CD8-positive, alpha-beta memory T cell (primary cell): ENCODE data around the gene ZBTB7B. TPM values are rescaled to one million over a fixed set of nuclear protein-coding genes. Genes with fewer than 3 reads are reported as not detected.

Experiments used
- CTCF ChIA-PET: fragments of 350-600 bp; sonication (Branson Sonifier 250); formaldehyde crosslinking; loops from one replicate; lab custom pipeline; 2021; ENCODE audit warnings: antibody characterized with exemption; lab: Charles Lee
- POLR2A ChIA-PET: fragments of 350-600 bp; sonication (Branson Sonifier 250); formaldehyde crosslinking; loops from one replicate; lab custom pipeline; 2021; ENCODE audit warnings: antibody characterized with exemption; lab: Charles Lee
- DNase-seq, 5 donors: peaks; one replicate each; pipeline versions ENCODE4 v3.0.0 to v3.0.0-alpha.2; 2020 to 2022; ENCODE audit warnings: mixed read lengths in 1 of 5
- H3K27ac ChIP-seq: one replicate; pipeline ENCODE4 v1.7.0; 2013; ENCODE audit warnings: low read depth, mild to moderate bottlenecking, low read length, moderate library complexity
- H3K27me3 ChIP-seq: 2 replicates; pipeline ENCODE4 v1.7.0; 2013; ENCODE audit warnings: low read length, mild to moderate bottlenecking; ENCODE audit not compliant: insufficient read depth, poor library complexity, severe bottlenecking
- H3K36me3 ChIP-seq: 2 replicates; pipeline ENCODE4 v1.7.0; 2013; ENCODE audit warnings: mild to moderate bottlenecking, low read length, moderate library complexity; ENCODE audit not compliant: insufficient read depth
- H3K4me1 ChIP-seq: 2 replicates; pipeline ENCODE4 v1.7.0; 2013; ENCODE audit warnings: mild to moderate bottlenecking, low read length, moderate library complexity; ENCODE audit not compliant: insufficient read depth
- H3K4me3 ChIP-seq: 2 replicates; pipeline ENCODE4 v1.7.0; 2013; ENCODE audit warnings: mild to moderate bottlenecking, low read length
- H3K9me3 ChIP-seq: 2 replicates; pipeline ENCODE4 v1.7.0; 2013; ENCODE audit warnings: mild to moderate bottlenecking, low read length
- H3K27ac Mint-ChIP-seq, 8 donors: one replicate each; pipeline ENCODE4 v1.8.0; 2020 to 2021; ENCODE audit warnings: mixed read lengths in 8 of 8, mild to moderate bottlenecking in 6 of 8, inconsistent platforms in 3 of 8, moderate library complexity in 3 of 8
- H3K27me3 Mint-ChIP-seq, 2 donors: one replicate each; pipeline ENCODE4 v1.8.0; 2020 to 2021; ENCODE audit warnings: mixed read lengths in 2 of 2, mild to moderate bottlenecking in 1 of 2, moderate library complexity in 1 of 2
- H3K36me3 Mint-ChIP-seq, 3 donors: one replicate each; pipeline ENCODE4 v1.8.0; 2020 to 2021; ENCODE audit warnings: mixed read lengths in 3 of 3, inconsistent platforms in 1 of 3, mild to moderate bottlenecking in 1 of 3
- H3K4me1 Mint-ChIP-seq, 3 donors: one replicate each; pipeline ENCODE4 v1.8.0; 2020 to 2021; ENCODE audit warnings: mixed read lengths in 3 of 3, inconsistent platforms in 1 of 3, mild to moderate bottlenecking in 1 of 3
- H3K4me3 Mint-ChIP-seq, 7 donors: one replicate each; pipeline ENCODE4 v1.8.0; 2020 to 2021; ENCODE audit warnings: mixed read lengths in 7 of 7, mild to moderate bottlenecking in 6 of 7, moderate library complexity in 4 of 7, inconsistent platforms in 2 of 7
- H3K9me3 Mint-ChIP-seq, 5 donors: one replicate each; pipeline ENCODE4 v1.8.0; 2020 to 2022; ENCODE audit warnings: mixed read lengths in 5 of 5, mild to moderate bottlenecking in 3 of 5, moderate library complexity in 2 of 5, inconsistent platforms in 1 of 5
- polyA plus RNA-seq: library from polyadenylated mRNA; unstranded; fragments of 300-500 nt; fragmentation: Illumina TruSeq; gene quantifications from one replicate; pipeline ENCODE4 v1.2.3, GENCODE V29; 2021
- total RNA-seq, 2 experiments: library from RNA; stranded (reverse); gene quantifications; one replicate each; pipeline ENCODE4 v1.2.3, GENCODE V29; 2021

Gene ZBTB7B
- total and polyA plus RNA-seq, 3 experiments from 2014 or later = 3.3 to 34.7 (median 33.2) TPM

- peak overlapping the region in 5 of 8 donors; percentile 47 to 95 (median 82) for H3K27ac Mint-ChIP-seq
- Histone ChIP-seq H3K27me3 (no peaks in the 10 kb centered on the region), H3K27ac (peak overlapping the region; percentile 29), H3K9me3 (no peaks in the 10 kb centered on the region), H3K4me1 (peaks cover 30% of the 10 kb centered on the region), H3K4me3 (no peak overlapping the region), H3K36me3 (peaks cover 33% of the 10 kb centered on the region)
- DNase-seq = peak in 1 of 5 donors; percentile 22
- H3K9me3 Mint-ChIP-seq = no peaks in the 10 kb centered on the region
- POLR2A ChIA-PET = no interaction called here
- peaks cover 0 to 67% (median 7%) of the 10 kb centered on the region in 3 donors for H3K36me3 Mint-ChIP-seq
- CTCF ChIA-PET = interaction anchor here (1.1 to 3.6 kb wide), 3 partner anchors 13 to 30 kb away, joined by 3 to 15 read pairs (median 3); no protein-coding TSS in a partner anchor
- H3K4me1 Mint-ChIP-seq = peaks cover 24 to 38% (median 27%) of the 10 kb centered on the region in 3 donors
- H3K4me3 Mint-ChIP-seq = peak overlapping the region in 1 of 7 donors; percentile 2
- H3K27me3 Mint-ChIP-seq = no peaks in the 10 kb centered on the region
Measured at GRCh38 chr1:154969246-154969645, 33.4 kb upstream of the ZBTB7B start.

- ChIA-PET CTCF (interaction anchor here (1.2 to 3.6 kb wide), 4 partner anchors 8 to 47 kb away, joined by 3 to 21 read pairs (median 10); partner anchors contain the start of gene PYGO2), POLR2A (no interaction called here)
- Mint-ChIP-seq H3K36me3 (peaks cover 0 to 62% (median 5%) of the 10 kb centered on the region in 3 donors), H3K9me3 (no peaks in the 10 kb centered on the region), H3K4me1 (peaks cover 24 to 38% (median 27%) of the 10 kb centered on the region in 3 donors), H3K4me3 (peak overlapping the region in 2 of 7 donors; percentile 2 to 49), H3K27me3 (no peaks in the 10 kb centered on the region), H3K27ac (peak overlapping the region in 5 of 8 donors; percentile 47 to 95 (median 82))
- Histone ChIP-seq H3K27ac (peak overlapping the region; percentile 51), H3K36me3 (peaks cover 33% of the 10 kb centered on the region), H3K27me3 (no peaks in the 10 kb centered on the region), H3K4me3 (no peak overlapping the region), H3K9me3 (no peaks in the 10 kb centered on the region), H3K4me1 (peaks cover 30% of the 10 kb centered on the region)
- peak in 1 of 5 donors; percentile 35 for DNase-seq
Measured at GRCh38 chr1:154969860-154970452, 32.6 kb upstream of the ZBTB7B start.

GRCh38 chr1:154970631-154971340 lies 31.8 kb upstream of the ZBTB7B start, which contains the start of gene SHC1:
Gene SHC1, minus strand, starts transcription at chr1:154970747. Its CDS starts 221 bp downstream, at chr1:154970526.
- POLR2A ChIA-PET = interaction anchor here (0.9 kb wide), 1 partner anchor 19 kb away, joined by 4 read pairs; no protein-coding TSS in a partner anchor
- H3K36me3 Mint-ChIP-seq = peaks cover 0 to 54% (median 4%) of the 10 kb centered on the region in 3 donors
- Histone ChIP-seq H3K36me3 (peaks cover 27% of the 10 kb centered on the region), H3K4me1 (peaks cover 31% of the 10 kb centered on the region), H3K27ac (peak within 1 kb of the TSS; percentile 60), H3K4me3 (no peak within 1 kb of the TSS), H3K27me3 (no peaks in the 10 kb centered on the region), H3K9me3 (no peaks in the 10 kb centered on the region)
- H3K27me3 Mint-ChIP-seq = no peaks in the 10 kb centered on the region
- H3K9me3 Mint-ChIP-seq = no peaks in the 10 kb centered on the region
- peaks cover 24 to 38% (median 27%) of the 10 kb centered on the region in 3 donors for H3K4me1 Mint-ChIP-seq
- peak in 1 of 5 donors; percentile 48 for DNase-seq
- H3K27ac Mint-ChIP-seq = peak within 1 kb of the TSS; percentile 8 to 95 (median 72)
- peak within 1 kb of the TSS in 6 of 7 donors; percentile 21 to 61 (median 34) for H3K4me3 Mint-ChIP-seq
- CTCF ChIA-PET = interaction anchor here (0.9 to 3.6 kb wide), 7 partner anchors 9 to 73 kb away, joined by 3 to 21 read pairs (median 4); partner anchors contain the start of genes PBXIP1 and PYGO2

- Mint-ChIP-seq H3K4me3 (peak overlapping the region in 6 of 7 donors; percentile 21 to 61 (median 34)), H3K9me3 (no peaks in the 10 kb centered on the region), H3K36me3 (peaks cover 0 to 47% (median 4%) of the 10 kb centered on the region in 3 donors), H3K27me3 (no peaks in the 10 kb centered on the region), H3K27ac (peak overlapping the region in 6 of 8 donors; percentile 8 to 91 (median 66)), H3K4me1 (peaks cover 24 to 38% (median 27%) of the 10 kb centered on the region in 3 donors)
- Histone ChIP-seq H3K27ac (peak overlapping the region; percentile 60), H3K9me3 (no peaks in the 10 kb centered on the region), H3K4me3 (no peak overlapping the region), H3K36me3 (peaks cover 20% of the 10 kb centered on the region), H3K27me3 (no peaks in the 10 kb centered on the region), H3K4me1 (peaks cover 38% of the 10 kb centered on the region)
- POLR2A ChIA-PET = interaction anchor here (0.9 to 4.2 kb wide), 2 partner anchors 12 to 19 kb away, joined by 4 to 30 read pairs; partner anchors contain the start of gene FLAD1
- CTCF ChIA-PET = interaction anchor here (0.9 to 3.6 kb wide), 8 partner anchors 10 to 72 kb away, joined by 3 to 21 read pairs (median 4); partner anchors contain the start of genes FLAD1, PBXIP1 and PYGO2
- DNase-seq = peak in 1 of 5 donors; percentile 15
Measured at GRCh38 chr1:154971341-154971998, 31.1 kb upstream of the ZBTB7B start.

GRCh38 chr1:154972213-154972516 lies 30.4 kb upstream of the ZBTB7B start:
- H3K27me3 ChIP-seq = no peaks in the 10 kb centered on the region
- peaks cover 13% of the 10 kb centered on the region for H3K36me3 ChIP-seq
- H3K27ac ChIP-seq = peak overlapping the region; percentile 95
- DNase-seq = peak in 1 of 5 donors; percentile 15
- ChIA-PET POLR2A (interaction anchor here (0.6 to 4.2 kb wide), 2 partner anchors 11 to 1005 kb away, joined by 3 to 30 read pairs; partner anchors contain the start of gene FLAD1), CTCF (interaction anchor here (1.4 to 3.6 kb wide), 5 partner anchors 11 to 45 kb away, joined by 3 to 21 read pairs (median 13); partner anchors contain the start of genes FLAD1 and PBXIP1)
- no peak overlapping the region for H3K4me3 ChIP-seq
- peaks cover 0 to 40% (median 4%) of the 10 kb centered on the region in 3 donors for H3K36me3 Mint-ChIP-seq
- peaks cover 40% of the 10 kb centered on the region for H3K4me1 ChIP-seq
- peak overlapping the region in 3 of 8 donors; percentile 72 to 88 (median 74) for H3K27ac Mint-ChIP-seq
- H3K4me3 Mint-ChIP-seq = peak overlapping the region in 1 of 7 donors; percentile 64
- peaks cover 24 to 38% (median 27%) of the 10 kb centered on the region in 3 donors for H3K4me1 Mint-ChIP-seq
- H3K9me3 ChIP-seq = no peaks in the 10 kb centered on the region
- no peaks in the 10 kb centered on the region for H3K9me3 Mint-ChIP-seq
- no peaks in the 10 kb centered on the region for H3K27me3 Mint-ChIP-seq

- ChIA-PET CTCF (interaction anchor here (1.0 to 3.6 kb wide), 7 partner anchors 10 to 27 kb away, joined by 3 to 15 read pairs (median 7); partner anchors contain the start of genes FLAD1, PBXIP1 and PYGO2), POLR2A (interaction anchor here (0.6 to 4.2 kb wide), 4 partner anchors 10 to 1004 kb away, joined by 3 to 30 read pairs (median 6); partner anchors contain the start of genes FLAD1 and PYGO2)
- peak overlapping the region in 1 of 7 donors; percentile 64 for H3K4me3 Mint-ChIP-seq
- peak overlapping the region; percentile 95 for H3K27ac ChIP-seq
- H3K9me3 Mint-ChIP-seq = no peaks in the 10 kb centered on the region
- peak in 2 of 5 donors; percentile 21 to 50 for DNase-seq
- peaks cover 8% of the 10 kb centered on the region for H3K36me3 ChIP-seq
- peaks cover 24 to 38% (median 31%) of the 10 kb centered on the region in 3 donors for H3K4me1 Mint-ChIP-seq
- H3K4me3 ChIP-seq = no peak overlapping the region
- peaks cover 40% of the 10 kb centered on the region for H3K4me1 ChIP-seq
- H3K36me3 Mint-ChIP-seq = peaks cover 0 to 35% (median 4%) of the 10 kb centered on the region in 3 donors
- no peaks in the 10 kb centered on the region for H3K9me3 ChIP-seq
- no peaks in the 10 kb centered on the region for H3K27me3 Mint-ChIP-seq
- peak overlapping the region in 3 of 8 donors; percentile 72 to 88 (median 74) for H3K27ac Mint-ChIP-seq
- H3K27me3 ChIP-seq = no peaks in the 10 kb centered on the region
Measured at GRCh38 chr1:154972517-154973343, 29.9 kb upstream of the ZBTB7B start.
